HepG2 (cell line): Measurements from ENCODE around the gene STX4. TPM values are rescaled to one million over a fixed set of nuclear protein-coding genes. Genes with fewer than 3 reads are reported as not detected.
A peak's percentile ranks its signal among the peaks of the same experiment; 100 is the strongest.

ENCODE experiments used
- AKAP8 ChIP-seq: sonication (generic); formaldehyde crosslinking; IDR thresholded peaks from 2 replicates; pipeline ENCODE4 v1.5.1; 2020; ENCODE audit warnings: mild to moderate bottlenecking, missing genetic modification reagents
- ARID5B ChIP-seq: IDR thresholded peaks from 2 replicates; pipeline ENCODE4 v1.4.0; 2020; ENCODE audit warnings: mild to moderate bottlenecking, missing genetic modification reagents
- ATF7 ChIP-seq, 2 experiments: fragments of 450-650 bp in 1 of 2; sonication (generic) in 1 of 2; formaldehyde crosslinking in 1 of 2; IDR thresholded peaks; 2 replicates each; pipeline versions ENCODE4 v1.4.0 to v1.6.1; 2016 to 2020; ENCODE audit warnings: antibody characterized with exemption in 1 of 2, mild to moderate bottlenecking in 1 of 2, missing genetic modification reagents in 1 of 2
- FOSL2 ChIP-seq: sonication (generic); formaldehyde crosslinking; IDR thresholded peaks from 2 replicates; pipeline ENCODE4 v1.4.0; 2020; ENCODE audit warnings: missing genetic modification reagents
- HNF1A ChIP-seq, 2 experiments: sonication (generic) in 1 of 2; formaldehyde crosslinking in 1 of 2; IDR thresholded peaks; 2 replicates each; pipeline versions ENCODE4 v1.4.0 to v1.6.1; 2016 to 2020; ENCODE audit warnings: borderline replicate concordance in 1 of 2, low read depth in 1 of 2, mild to moderate bottlenecking in 1 of 2, missing genetic modification reagents in 1 of 2
- KLF6 ChIP-seq: IDR thresholded peaks from 2 replicates; pipeline ENCODE4 v1.8.0; 2016; ENCODE audit warnings: missing biosample characterization, missing genetic modification reagents
- POLR2A ChIP-seq, 2 experiments: IDR thresholded peaks; 2 replicates each; pipeline ENCODE4 v1.6.1; 2011; ENCODE audit warnings: low read depth in 2 of 2, low read length in 2 of 2, mild to moderate bottlenecking in 1 of 2, moderate library complexity in 1 of 2; ENCODE audit not compliant: insufficient read depth in 1 of 2
- RERE ChIP-seq: IDR thresholded peaks from 2 replicates; pipeline ENCODE4 v1.6.1; 2016; ENCODE audit warnings: low read depth, missing genetic modification reagents, missing compliant biosample characterization
- SMAD3 ChIP-seq: sonication (generic); formaldehyde crosslinking; IDR thresholded peaks from 2 replicates; pipeline ENCODE4 v1.4.0; 2020; ENCODE audit warnings: missing genetic modification reagents
- ZNF367 ChIP-seq: sonication (generic); formaldehyde crosslinking; IDR thresholded peaks from 2 replicates; pipeline ENCODE4 v1.4.0; 2020; ENCODE audit warnings: missing genetic modification reagents, borderline replicate concordance
- ZNF614 ChIP-seq: IDR thresholded peaks from 2 replicates; pipeline ENCODE4 v1.6.1; 2018; ENCODE audit warnings: missing biosample characterization, missing genetic modification reagents, inconsistent platforms, borderline replicate concordance
- polyA plus RNA-seq, 8 experiments: library from polyadenylated mRNA; depleted of rRNA in 3 of 8; stranded (reverse) in 7 of 8; unstranded in 1 of 8; fragments of >200 nt; fragmentation: Illumina TruSeq in 4 of 8; extraction: Trizol in 4 of 8; gene quantifications; 2 replicates each; pipeline versions ENCODE4 v1.2.1 to v1.2.3, GENCODE V29; 2011 to 2016; ENCODE audit warnings: low read depth in 4 of 8, missing spikeins in 1 of 8, mixed read lengths in 1 of 8; ENCODE audit not compliant: insufficient read depth in 1 of 8
- total RNA-seq, 5 experiments: library from RNA; depleted of rRNA; stranded (reverse); fragments of >200 nt; fragmentation: Illumina TruSeq; extraction: Trizol; gene quantifications; 2 replicates each; pipeline ENCODE4 v1.2.3, GENCODE V29; 2016; ENCODE audit warnings: low read depth in 1 of 5

Gene STX4
- total and polyA plus RNA-seq, 2 of the 13 experiments (the other 11 are each of a cell fraction or from before 2014, with no cell fraction given) = 29.2 to 34.6 TPM

GRCh38 chr16:30984669-30985400 lies 48.5 kb upstream of the STX4 start, which contains the start of gene HSD3B7 (continued):
- TF ChIP-seq HNF1A (IDR thresholded peaks at IDR 0.05; ENCODE audit: low read depth) = no peak
- no peak; the same call in 1 of the 2 replicates for TF ChIP-seq HNF1A (CRISPR knock-in tag; IDR thresholded peaks at IDR 0.05; ENCODE audit: borderline replicate concordance)
- no peak for TF ChIP-seq SMAD3 (CRISPR knock-in tag)
- peak; percentile 47 to 58; a peak in 3 of 4 replicates for TF ChIP-seq POLR2A (IDR thresholded peaks at IDR 0.05; ENCODE audit: insufficient read depth in 1 of 2, low read depth in 2 of 2, low read length in 2 of 2)
- peak; percentile 56; the same call in 1 of the 2 replicates for TF ChIP-seq ZNF614
- no peak for TF ChIP-seq ZNF367 (CRISPR knock-in tag)
- no peak; the same call in 1 of the 2 replicates for TF ChIP-seq KLF6
- TF ChIP-seq AKAP8 (CRISPR knock-in tag) = peak; percentile 48; the same call in 1 of the 2 replicates
- peak; percentile 32; the same call in 1 of the 2 replicates for TF ChIP-seq FOSL2 (CRISPR knock-in tag)
- TF ChIP-seq ARID5B (CRISPR knock-in tag) = peak; percentile 49; the same call in 1 of the 2 replicates
- TF ChIP-seq RERE (CRISPR knock-in tag) = no peak
- TF ChIP-seq ATF7 (IDR thresholded peaks at IDR 0.05) = no peak
- no peak for TF ChIP-seq ATF7 (CRISPR knock-in tag; IDR thresholded peaks at IDR 0.05)
